Measurements from ENCODE around the gene ARHGAP4. TPM values are rescaled to one million over a fixed set of nuclear protein-coding genes. Genes with fewer than 3 reads are reported as not detected.

ARHGAP4 gene
- total RNA-seq, 4 donors from 2014 or later, result 44.9 to 52.4 (median 49.9) TPM

DNA sequence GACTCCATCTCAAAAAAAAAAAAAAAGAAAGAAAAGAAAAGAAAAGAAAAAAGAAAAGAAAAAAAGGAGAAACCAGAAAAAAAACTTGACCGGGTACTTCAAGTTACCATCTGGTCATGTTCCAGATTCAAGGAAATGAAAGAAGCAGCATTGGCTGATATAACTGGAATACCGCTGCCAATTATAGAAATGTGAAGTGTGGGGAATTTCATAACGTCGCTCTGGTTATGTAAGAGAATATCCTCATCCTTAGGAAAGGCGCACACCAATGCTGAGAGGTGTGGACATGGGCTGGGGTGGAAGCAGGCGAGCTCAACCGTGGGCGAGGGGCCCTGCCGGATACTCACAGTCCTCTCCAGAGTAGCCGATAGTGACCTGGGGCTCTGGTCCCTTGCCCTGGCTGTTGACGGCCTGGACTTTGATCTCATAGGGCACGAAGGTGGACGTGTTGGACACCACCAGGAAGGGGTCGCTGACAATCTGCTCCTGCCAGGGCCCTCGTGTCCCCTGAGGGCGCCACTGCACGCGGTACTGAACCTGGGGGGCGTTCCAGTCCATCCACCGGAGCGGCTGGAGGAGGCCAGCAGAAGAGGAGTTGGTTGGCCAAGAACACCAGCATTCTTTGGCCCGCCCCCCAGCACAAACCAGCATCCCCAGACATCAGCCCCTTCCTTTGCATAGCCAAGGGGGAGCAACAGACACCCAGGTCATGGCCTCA is 59.6 kb downstream of the ARHGAP4 start:
- Histone ChIP-seq H3K27ac (no peak overlapping the region), H3K9me3 (no peaks in the 10 kb centered on the region), H3K36me3 (no peaks in the 10 kb centered on the region), H3K4me1 (no peaks in the 10 kb centered on the region), H3K4me3 (no peak overlapping the region), H3K27me3 (no peaks in the 10 kb centered on the region)
- intact Hi-C loops (cut with DNase I; ENCODE audit: low total_unique reads) (no loop called here), in situ Hi-C loops (cut with MboI; ENCODE audit: low pct_ligation_motif_present in 1 of 4, low pct_unique_long_range_greater_than_20kb in 1 of 4, low sequenced_read_pairs in 3 of 4) (no loop called here)
- TF ChIP-seq POLR2A (IDR thresholded peaks at IDR 0.05), result no peak
- TF ChIP-seq POLR2AphosphoS5 (IDR thresholded peaks at IDR 0.05), result no peak
- TF ChIP-seq EP300 (IDR thresholded peaks at IDR 0.05; ENCODE audit: low read depth), result no peak
- TF ChIP-seq CTCF (IDR thresholded peaks at IDR 0.05), result no peak
- DNase-seq, result no peak
- WGBS, 2 donors (ENCODE audit: low coverage in 1 of 2), result 84 to 89% methylated on average over 1 to 22 of the region's 22 CpGs

GRCh38 chrX:153865685-153866084 is 60.4 kb downstream of the ARHGAP4 start:
- no peak overlapping the region for H3K27ac ChIP-seq
- TF ChIP-seq EP300 (IDR thresholded peaks at IDR 0.05; ENCODE audit: low read depth) (no peak), POLR2AphosphoS5 (IDR thresholded peaks at IDR 0.05) (no peak), POLR2A (IDR thresholded peaks at IDR 0.05) (no peak), CTCF (IDR thresholded peaks at IDR 0.05) (no peak)
- no peak for DNase-seq
- no peaks in the 10 kb centered on the region for H3K4me1 ChIP-seq
- H3K4me3 ChIP-seq, result no peak overlapping the region
- intact Hi-C loops (cut with DNase I; ENCODE audit: low total_unique reads), result no loop called here
- 92% methylated on average over 9 of the region's 9 CpGs; no CpG with 5 or more reads in 1 of the 2 donors for WGBS, 2 donors (ENCODE audit: low coverage in 1 of 2)
- no peaks in the 10 kb centered on the region for H3K9me3 ChIP-seq
- no peaks in the 10 kb centered on the region for H3K36me3 ChIP-seq
- H3K27me3 ChIP-seq, result no peaks in the 10 kb centered on the region
- in situ Hi-C loops (cut with MboI; ENCODE audit: low pct_ligation_motif_present in 1 of 4, low pct_unique_long_range_greater_than_20kb in 1 of 4, low sequenced_read_pairs in 3 of 4), result no loop called here

GRCh38 chrX:153865321-153865580 is 60.8 kb downstream of the ARHGAP4 start:
- H3K4me1 ChIP-seq, result no peaks in the 10 kb centered on the region
- in situ Hi-C loops (cut with MboI; ENCODE audit: low pct_ligation_motif_present in 1 of 4, low pct_unique_long_range_greater_than_20kb in 1 of 4, low sequenced_read_pairs in 3 of 4), result no loop called here
- DNase-seq, result no peak
- H3K9me3 ChIP-seq, result no peaks in the 10 kb centered on the region
- H3K36me3 ChIP-seq, result no peaks in the 10 kb centered on the region
- H3K27ac ChIP-seq, result no peak overlapping the region
- intact Hi-C loops (cut with DNase I; ENCODE audit: low total_unique reads), result no loop called here
- 88% methylated on average over 11 of the region's 11 CpGs; no CpG with 5 or more reads in 1 of the 2 donors for WGBS, 2 donors (ENCODE audit: low coverage in 1 of 2)
- H3K4me3 ChIP-seq, result no peak overlapping the region
- H3K27me3 ChIP-seq, result no peaks in the 10 kb centered on the region
- TF ChIP-seq POLR2A (IDR thresholded peaks at IDR 0.05) (no peak), POLR2AphosphoS5 (IDR thresholded peaks at IDR 0.05) (no peak), EP300 (IDR thresholded peaks at IDR 0.05; ENCODE audit: low read depth) (no peak), CTCF (IDR thresholded peaks at IDR 0.05) (no peak)

DNA sequence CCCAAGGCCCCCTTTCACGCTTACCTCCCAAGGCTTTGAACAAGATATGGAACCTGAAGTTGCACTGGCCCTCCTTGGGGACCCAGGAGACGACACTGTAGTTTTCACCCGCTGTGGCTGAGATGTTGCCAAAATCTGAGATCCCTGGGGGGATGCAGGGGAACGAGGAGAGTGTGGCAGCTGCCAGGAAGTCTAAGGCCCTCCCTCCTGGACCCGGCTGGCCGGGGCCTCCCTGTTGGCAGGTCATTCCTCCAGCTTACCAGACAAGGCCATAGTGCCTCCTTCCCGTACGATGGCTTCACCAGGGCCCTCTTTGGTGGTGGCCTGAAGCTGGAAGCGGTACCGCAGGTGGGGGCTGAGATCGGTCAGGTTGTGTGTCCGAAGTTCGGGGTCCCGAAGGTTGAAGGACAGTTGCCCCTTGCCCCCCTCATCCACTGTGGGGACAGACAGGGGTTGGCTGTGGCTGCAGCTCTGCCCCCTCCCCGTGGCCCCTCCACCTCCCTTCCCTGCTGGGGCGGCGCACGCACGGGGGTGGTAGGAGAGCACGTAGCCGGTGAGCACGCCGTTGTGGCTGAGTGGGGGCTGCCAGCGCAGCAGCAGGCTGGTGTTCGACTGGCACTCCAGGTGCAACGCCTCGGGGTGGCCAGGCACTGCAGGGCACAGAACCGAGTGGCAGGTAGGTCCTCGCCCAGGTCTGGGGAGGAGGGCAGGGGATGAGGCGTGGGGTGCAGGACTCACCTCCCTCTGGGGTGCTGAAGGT is 61.3 kb downstream of the ARHGAP4 start:
- H3K4me1 ChIP-seq, result no peaks in the 10 kb centered on the region
- WGBS, 2 donors (ENCODE audit: low coverage in 1 of 2), result 85% methylated on average over 26 of the region's 30 CpGs; no CpG with 5 or more reads in 1 of the 2 donors
- TF ChIP-seq EP300 (IDR thresholded peaks at IDR 0.05; ENCODE audit: low read depth), result no peak
- TF ChIP-seq POLR2AphosphoS5 (IDR thresholded peaks at IDR 0.05), result no peak
- TF ChIP-seq CTCF (IDR thresholded peaks at IDR 0.05), result no peak
- TF ChIP-seq POLR2A (IDR thresholded peaks at IDR 0.05), result no peak
- no peak for DNase-seq
- H3K27ac ChIP-seq, result no peak overlapping the region
- no peaks in the 10 kb centered on the region for H3K27me3 ChIP-seq
- in situ Hi-C loops (cut with MboI; ENCODE audit: low pct_ligation_motif_present in 1 of 4, low pct_unique_long_range_greater_than_20kb in 1 of 4, low sequenced_read_pairs in 3 of 4), result no loop called here
- H3K36me3 ChIP-seq, result no peaks in the 10 kb centered on the region
- intact Hi-C loops (cut with DNase I; ENCODE audit: low total_unique reads), result no loop called here
- H3K4me3 ChIP-seq, result no peak overlapping the region
- no peaks in the 10 kb centered on the region for H3K9me3 ChIP-seq
